IPS DF 4.7 (cell line): ENCODE results near the gene ECHDC3.

Source experiments
- DNase-seq: peaks from one replicate; pipeline ENCODE4 v3.0.0-alpha.2; 2013; ENCODE audit warnings: low spot score; ENCODE audit errors: extremely low read depth

The ECHDC3 gene

DNA sequence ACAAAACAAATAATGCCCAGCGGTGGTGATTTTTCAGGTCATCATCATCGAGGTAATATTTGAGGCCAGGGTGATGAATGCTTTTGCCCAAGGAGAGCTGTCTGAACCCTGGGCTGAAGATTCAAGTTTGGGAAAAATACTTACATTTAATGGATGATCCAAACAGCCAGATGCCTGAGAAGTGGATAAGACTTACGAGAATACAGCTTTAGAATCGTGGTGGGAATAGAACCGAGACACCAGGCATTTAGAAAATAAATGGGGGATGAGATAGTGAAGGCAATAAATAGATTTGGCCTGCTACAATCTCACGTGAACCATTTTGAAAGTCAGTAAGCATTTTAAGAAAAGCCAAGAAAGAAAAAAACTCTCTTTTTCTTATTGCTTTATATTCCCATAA is 68.8 kb downstream of the ECHDC3 start:
- DNase-seq = no peak

DNA sequence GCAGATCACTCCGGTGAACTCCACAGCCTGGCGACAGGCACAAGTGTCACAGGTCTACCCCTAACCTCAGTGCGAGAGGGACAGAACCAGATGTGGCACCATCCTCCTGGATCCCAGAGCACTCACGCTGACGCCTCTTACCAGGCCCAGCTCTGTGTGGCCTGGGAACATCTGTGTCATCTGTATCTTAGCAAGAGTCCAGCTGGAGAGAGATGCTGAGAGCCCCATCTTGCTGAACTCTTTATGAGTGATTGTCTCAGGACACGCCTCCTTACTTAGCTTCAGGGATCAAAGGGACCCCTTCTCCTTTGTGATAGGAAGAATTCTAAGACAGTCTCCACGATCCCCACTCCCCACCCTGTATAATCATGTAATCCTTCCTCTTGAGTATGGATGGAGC is 71.0 kb downstream of the ECHDC3 start:
- DNase-seq = no peak
